ENCODE measurements around the gene ILF3. TPM values are rescaled to one million over a fixed set of nuclear protein-coding genes. Genes with fewer than 3 reads are reported as not detected.
A peak's percentile ranks its signal among the peaks of the same experiment; 100 is the strongest.
"Not testable (repeated sequence)": the region's sequence is repeated elsewhere in the genome, so short reads cannot be mapped to it uniquely, and the experiment has no call there.

Gene ILF3
- polyA plus RNA-seq, 3 donors: 51.6 to 116 (median 79.9) TPM

- 66 to 89% (median 75%) methylated on average over 8 of the region's 8 CpGs for WGBS, 3 donors
- no peak overlapping the region for H3K27ac ChIP-seq (ENCODE audit: low read depth, low read length)
Observed at GRCh38 chr19:10639836-10640235, 14.3 kb upstream of the ILF3 start.

DNA sequence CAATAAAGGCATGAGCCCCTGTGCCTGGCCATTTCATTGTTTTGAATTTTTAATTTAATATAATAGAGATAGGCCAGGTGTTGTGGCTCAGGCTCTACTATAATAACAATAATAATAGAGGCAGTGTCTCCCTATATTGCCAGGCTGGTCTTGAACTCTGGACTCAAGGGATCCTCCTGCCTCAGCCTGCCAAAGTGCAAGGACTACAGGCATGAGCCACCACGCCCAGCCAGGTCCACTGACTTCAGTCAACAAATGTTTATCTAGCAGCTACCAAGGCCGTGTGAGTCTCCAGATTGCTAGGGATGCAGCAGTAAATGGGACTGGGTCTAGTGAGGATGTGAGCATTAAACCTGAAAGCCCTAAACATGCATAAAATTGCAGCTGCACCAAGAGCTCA is 13.8 kb upstream of the ILF3 start:
- H3K27ac ChIP-seq (ENCODE audit: low read depth, low read length): no peak overlapping the region
- 46 to 92% (median 87%) methylated on average over 2 of the region's 2 CpGs for WGBS, 3 donors

DNA sequence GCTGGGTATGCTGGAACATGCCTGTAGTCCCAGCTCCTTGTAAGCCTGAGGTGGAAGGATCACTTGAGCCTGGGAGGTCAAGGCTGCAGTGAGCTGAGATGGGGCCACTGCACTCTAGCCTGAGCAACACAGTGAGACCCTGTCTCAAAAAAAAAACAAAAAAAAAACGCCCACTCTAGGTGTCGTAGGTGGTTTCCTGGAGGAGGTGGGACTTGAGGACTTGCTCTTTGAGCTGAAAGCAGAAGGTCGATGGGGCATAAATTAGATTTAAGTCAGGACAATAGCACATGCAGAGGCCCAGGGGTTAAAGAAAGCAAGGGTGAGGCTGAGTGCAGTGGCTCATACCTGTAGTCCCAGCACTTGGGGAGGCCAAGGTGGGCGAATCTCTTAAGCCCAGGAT is 12.9 kb upstream of the ILF3 start:
- no peak overlapping the region for H3K27ac ChIP-seq (ENCODE audit: low read depth, low read length)
- WGBS, 3 donors: 75 to 90% (median 82%) methylated on average over 4 of the region's 4 CpGs

DNA sequence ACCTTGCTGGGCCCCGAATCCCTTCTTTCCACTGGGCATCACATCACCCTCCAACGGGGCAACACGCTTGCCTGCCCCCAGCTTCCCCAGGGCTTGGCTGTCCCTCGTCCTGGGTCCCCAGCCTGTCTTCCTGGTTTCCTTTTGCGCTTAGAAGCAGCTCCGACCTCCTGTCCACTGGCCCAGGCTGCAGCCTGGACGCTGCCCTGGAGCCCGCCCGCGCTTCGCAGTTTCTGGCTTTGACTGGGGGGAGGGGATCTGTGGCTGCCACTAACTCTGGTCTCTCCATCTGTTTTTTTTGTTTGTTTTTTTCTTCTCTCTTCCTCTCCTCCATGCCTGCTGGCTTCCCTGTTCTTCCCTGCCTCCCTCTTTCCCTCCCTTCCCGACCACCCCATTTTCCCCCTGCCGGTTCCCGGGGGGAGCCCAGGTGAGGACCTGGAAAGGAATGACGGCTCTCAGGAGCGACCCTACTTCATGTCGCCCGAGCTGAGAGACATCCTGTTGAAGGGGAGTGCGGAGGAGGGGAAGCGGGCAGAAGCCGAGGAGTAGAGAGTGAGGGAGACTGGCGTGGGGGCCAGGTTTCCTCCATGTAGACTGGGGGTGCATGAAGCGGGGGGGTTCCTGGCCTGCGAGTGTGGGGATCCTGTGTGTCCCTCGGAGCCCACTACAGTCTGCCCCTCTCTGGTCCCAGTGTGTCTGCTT is 11.5 kb upstream of the ILF3 start:
- 68 to 81% (median 74%) methylated on average over 25 of the region's 25 CpGs for WGBS, 3 donors
- no peak overlapping the region for H3K27ac ChIP-seq (ENCODE audit: low read depth, low read length)

DNA sequence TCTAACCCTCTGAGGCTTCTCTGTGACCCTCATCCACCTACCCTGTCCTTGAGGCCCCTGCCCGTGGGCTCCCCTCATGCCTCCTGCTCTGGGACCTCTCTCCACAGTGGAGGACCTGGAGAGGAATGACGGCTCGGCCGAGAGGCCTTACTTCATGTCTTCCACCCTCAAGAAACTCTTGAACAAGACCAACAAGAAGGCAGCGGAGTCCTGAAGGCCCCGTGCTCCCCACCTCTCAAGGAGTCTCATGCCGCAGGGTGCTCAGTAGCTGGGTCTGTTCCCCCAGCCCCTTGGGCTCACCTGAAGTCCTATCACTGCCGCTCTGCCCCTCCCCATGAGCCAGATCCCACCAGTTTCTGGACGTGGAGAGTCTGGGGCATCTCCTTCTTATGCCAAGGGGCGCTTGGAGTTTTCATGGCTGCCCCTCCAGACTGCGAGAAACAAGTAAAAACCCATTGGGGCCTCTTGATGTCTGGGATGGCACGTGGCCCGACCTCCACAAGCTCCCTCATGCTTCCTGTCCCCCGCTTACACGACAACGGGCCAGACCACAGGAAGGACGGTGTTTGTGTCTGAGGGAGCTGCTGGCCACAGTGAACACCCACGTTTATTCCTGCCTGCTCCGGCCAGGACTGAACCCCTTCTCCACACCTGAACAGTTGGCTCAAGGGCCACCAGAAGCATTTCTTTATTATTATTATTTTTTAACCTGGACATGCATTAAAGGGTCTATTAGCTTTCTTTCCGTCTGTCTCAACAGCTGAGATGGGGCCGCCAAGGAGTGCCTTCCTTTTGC is 10.8 kb upstream of the ILF3 start:
- H3K27ac ChIP-seq (ENCODE audit: low read depth, low read length): no peak overlapping the region
- 43 to 69% (median 53%) methylated on average over 21 of the region's 21 CpGs for WGBS, 3 donors

DNA sequence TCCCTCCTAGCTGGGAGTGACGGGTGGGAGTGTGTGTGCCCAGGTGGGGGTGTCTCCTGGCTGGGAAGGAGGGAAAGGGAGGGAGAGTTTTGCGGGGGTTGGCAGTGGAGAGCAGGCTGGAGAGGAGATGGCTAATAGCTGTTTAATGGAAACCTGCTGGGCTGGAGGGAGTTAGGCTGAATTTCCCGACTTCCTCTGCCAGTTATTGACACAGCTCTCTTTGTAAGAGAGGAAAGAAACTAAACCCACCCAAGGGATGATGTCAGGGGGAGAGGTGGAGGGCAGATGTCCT is 10.2 kb upstream of the ILF3 start:
- no peak overlapping the region for H3K27ac ChIP-seq (ENCODE audit: low read depth, low read length)
- 19 to 53% (median 26%) methylated on average over 3 of the region's 3 CpGs for WGBS, 3 donors

GRCh38 chr19:10644260-10645007 is 9.7 kb upstream of the ILF3 start:
- 6 to 15% (median 11%) methylated on average over 14 of the region's 14 CpGs for WGBS, 3 donors

GRCh38 chr19:10646456-10647159 is 7.5 kb upstream of the ILF3 start:
- WGBS, 3 donors: 68 to 73% (median 71%) methylated on average over 12 of the region's 12 CpGs
- H3K27ac ChIP-seq (ENCODE audit: low read depth, low read length): no peak overlapping the region

More at GRCh38 chr19:10644260-10645007, 9.7 kb upstream of the ILF3 start:
- H3K27ac ChIP-seq (ENCODE audit: low read depth, low read length): no peak overlapping the region

- no peak overlapping the region for H3K27ac ChIP-seq (ENCODE audit: low read depth, low read length)
- WGBS, 3 donors: 88 to 96% (median 91%) methylated on average over 4 of the region's 4 CpGs
Observed at GRCh38 chr19:10648360-10648759, 5.8 kb upstream of the ILF3 start.

DNA sequence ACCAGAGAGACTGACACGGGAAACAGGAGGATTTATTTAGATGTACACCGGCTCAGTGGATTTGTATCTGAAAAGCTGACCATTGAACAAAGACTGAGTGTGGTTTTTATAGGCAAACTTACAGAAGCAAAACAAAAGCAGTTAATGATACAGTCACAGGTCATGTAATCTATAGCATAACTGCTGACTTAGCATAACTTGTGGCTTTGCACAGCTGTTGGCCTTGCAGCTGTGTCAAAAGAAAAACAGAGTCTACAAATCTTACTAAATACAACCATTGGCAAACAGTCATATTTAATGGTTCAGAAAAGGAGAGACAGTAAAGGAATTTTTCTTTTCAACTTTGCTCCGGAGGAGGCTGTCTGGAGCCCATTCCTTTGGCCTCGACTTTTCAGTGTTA is 2.3 kb upstream of the ILF3 start:
- WGBS, 3 donors: 47 to 78% (median 77%) methylated on average over 4 of the region's 4 CpGs
- no peak overlapping the region for H3K27ac ChIP-seq (ENCODE audit: low read depth, low read length)

- peak overlapping the region; percentile 97 for H3K27ac ChIP-seq (ENCODE audit: low read depth, low read length)
- WGBS, 3 donors: 0 to 1% (median 1%) methylated on average over 18 of the region's 18 CpGs
Observed at GRCh38 chr19:10653482-10653731, 739 bp upstream of the ILF3 start.

- WGBS, 3 donors: 0 to 1% (median 1%) methylated on average over 58 to 69 of the region's 73 CpGs
- peak overlapping the region; percentile 24 for H3K27ac ChIP-seq (ENCODE audit: low read depth, low read length)
Observed at GRCh38 chr19:10654610-10655456, 687 bp downstream of the ILF3 start.

DNA sequence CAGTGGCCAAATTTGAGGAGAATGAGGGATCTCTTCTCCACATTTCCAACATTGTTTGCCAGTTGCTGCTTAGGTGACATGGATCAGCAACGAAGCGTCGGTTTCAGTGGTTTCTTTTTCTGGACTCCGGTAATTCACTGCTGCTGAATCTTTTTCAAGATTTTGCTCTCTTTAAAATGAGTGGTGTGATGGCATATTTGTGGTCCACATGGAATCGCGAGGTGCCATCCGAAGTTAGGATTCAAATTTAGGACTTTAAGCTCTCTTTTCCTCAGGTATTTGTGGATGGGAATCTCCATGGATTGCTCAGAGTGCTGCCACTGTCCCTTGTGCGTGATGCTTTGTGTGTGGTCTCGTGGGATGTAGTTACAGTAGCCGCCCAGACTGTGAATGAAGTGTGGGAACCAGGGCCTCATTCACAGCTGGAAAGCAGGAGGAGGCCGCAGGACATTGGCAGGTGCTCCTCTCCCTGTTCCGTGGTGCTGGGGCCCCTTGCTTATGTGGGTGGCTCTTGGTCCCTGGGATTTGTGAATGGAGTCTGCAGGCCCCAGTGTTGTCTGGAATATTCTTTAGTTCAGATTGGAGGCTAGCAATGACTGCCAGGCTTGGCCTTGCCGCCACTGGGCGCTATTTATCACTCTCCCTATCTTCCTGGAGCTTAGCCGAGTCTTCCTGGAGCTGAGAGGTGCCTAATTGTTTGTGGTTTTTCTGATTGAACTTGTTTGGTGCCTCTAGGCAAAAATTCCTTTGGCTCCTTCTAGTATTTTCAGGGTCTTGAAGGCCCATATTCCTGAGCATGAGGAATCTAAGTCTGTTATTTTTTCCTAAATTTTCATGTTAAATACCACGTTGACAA is 1.5 kb downstream of the ILF3 start:
- WGBS, 3 donors: 2 to 5% (median 3%) methylated on average over 16 of the region's 16 CpGs
- peak overlapping the region; percentile 24 for H3K27ac ChIP-seq (ENCODE audit: low read depth, low read length)

DNA sequence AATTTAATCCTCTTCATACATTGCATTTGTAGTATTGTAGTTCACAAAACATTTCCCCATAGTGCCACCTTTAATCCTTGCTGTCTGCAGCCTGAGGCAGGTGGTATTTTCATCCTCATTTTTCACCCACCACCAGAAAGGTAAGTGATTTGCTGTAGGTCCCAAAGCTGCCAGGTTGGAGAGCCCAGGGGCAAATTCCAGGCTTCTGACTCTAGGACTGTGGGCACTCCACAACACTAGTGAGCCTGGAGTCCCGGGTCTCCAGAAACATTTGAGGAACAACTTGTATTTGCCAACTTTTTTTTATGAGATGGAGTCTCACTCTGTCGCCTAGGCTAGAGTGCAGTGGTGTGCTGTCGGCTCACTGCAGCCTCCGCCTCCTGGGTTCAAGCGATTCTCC is 6.2 kb downstream of the ILF3 start:
- 82 to 87% (median 85%) methylated on average over 5 of the region's 5 CpGs for WGBS, 3 donors
- H3K27ac ChIP-seq (ENCODE audit: low read depth, low read length): no peak overlapping the region

- 79 to 85% (median 80%) methylated on average over 1 of the region's 1 CpG for WGBS, 3 donors
- no peak overlapping the region for H3K27ac ChIP-seq (ENCODE audit: low read depth, low read length)
Observed at GRCh38 chr19:10661946-10662345, 7.8 kb downstream of the ILF3 start.

DNA sequence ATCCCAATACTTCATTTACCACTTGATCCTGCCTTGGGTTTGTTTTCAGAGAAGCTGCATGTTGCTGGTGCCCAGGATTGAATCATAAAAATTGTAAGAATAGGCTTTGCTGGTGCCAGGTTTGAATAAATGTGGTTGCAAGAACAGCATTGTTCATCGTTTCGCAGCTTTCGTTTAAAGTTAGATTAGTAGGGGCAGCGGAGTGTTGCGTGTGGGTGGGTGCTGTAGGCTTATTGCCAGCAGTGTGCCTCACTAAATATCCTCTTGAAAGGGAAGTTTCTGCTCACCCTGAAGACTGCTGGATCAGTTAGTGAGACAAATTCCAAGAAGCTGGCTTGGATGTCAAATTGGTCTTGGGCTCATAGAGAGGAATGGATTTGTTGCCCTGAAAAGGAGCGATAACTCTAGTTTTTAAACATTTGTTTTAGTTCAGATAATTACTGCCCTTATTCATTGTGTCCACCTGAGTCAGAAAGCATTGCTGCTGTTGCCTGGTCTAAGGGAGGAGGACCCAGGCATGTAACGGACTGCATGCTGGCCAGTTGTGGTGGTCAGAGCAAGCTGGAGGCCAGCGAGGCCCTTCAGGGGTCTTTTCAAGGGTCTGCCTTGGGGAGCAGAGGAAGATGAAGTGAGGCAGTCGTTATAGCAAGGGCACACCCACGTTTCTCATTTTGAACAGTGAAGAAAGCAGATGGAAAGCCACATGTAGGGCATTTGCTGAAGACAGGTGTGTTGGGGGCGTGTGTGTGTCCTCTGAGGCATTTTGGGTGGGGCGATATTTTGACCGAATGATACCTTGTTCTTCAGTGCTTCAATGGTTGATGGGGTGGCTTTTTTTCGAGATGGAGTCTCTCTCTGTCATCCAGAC is 8.5 kb downstream of the ILF3 start:
- 56 to 62% (median 60%) methylated on average over 14 of the region's 14 CpGs for WGBS, 3 donors

GRCh38 chr19:10663252-10663563 is 9.1 kb downstream of the ILF3 start:
- H3K27ac ChIP-seq (ENCODE audit: low read depth, low read length): not testable (repeated sequence)
- WGBS, 3 donors: 82 to 92% (median 84%) methylated on average over 15 to 16 of the region's 16 CpGs

More for the DNA sequence above, 8.5 kb downstream of the ILF3 start:
- no peak overlapping the region for H3K27ac ChIP-seq (ENCODE audit: low read depth, low read length)

All from adipose tissue (tissue), 3 donors.